Suprapubic skin (tissue), 4 donors: ENCODE results near the gene DYRK4. TPM values are rescaled to one million over a fixed set of nuclear protein-coding genes. Genes with fewer than 3 reads are reported as not detected.

ENCODE experiments used
- DNase-seq, 2 donors: peaks; one replicate each; pipeline ENCODE4 v3.0.0-alpha.2; 2019; ENCODE audit warnings: low spot score in 2 of 2
- H3K27ac ChIP-seq: fragments of 200-600 bp; sonication (generic); one replicate; pipeline ENCODE4 v1.5.1; 2019
- H3K27me3 ChIP-seq: fragments of 200-600 bp; sonication (generic); one replicate; pipeline ENCODE4 v1.5.1; 2019
- H3K36me3 ChIP-seq: fragments of 200-600 bp; sonication (generic); one replicate; pipeline ENCODE4 v1.5.1; 2019
- H3K4me1 ChIP-seq: fragments of 200-600 bp; sonication (generic); one replicate; pipeline ENCODE4 v1.5.1; 2019
- H3K4me3 ChIP-seq: fragments of 200-600 bp; sonication (generic); one replicate; pipeline ENCODE4 v1.5.1; 2019; ENCODE audit warnings: mild to moderate bottlenecking
- H3K9me3 ChIP-seq: fragments of 200-600 bp; sonication (generic); one replicate; pipeline ENCODE4 v1.5.1; 2019
- CTCF ChIP-seq, 2 donors: fragments of 200-600 bp in 1 of 2; fragments of 450-650 bp in 1 of 2; sonication (generic) in 1 of 2; IDR thresholded peaks; one replicate each; pipeline ENCODE4 v1.5.1; 2016 to 2019; ENCODE audit warnings: antibody characterized with exemption in 2 of 2, mild to moderate bottlenecking in 1 of 2, moderate library complexity in 1 of 2
- EP300 ChIP-seq: sonication (generic); formaldehyde crosslinking; IDR thresholded peaks from one replicate; pipeline ENCODE4 v1.6.1; 2017; ENCODE audit warnings: antibody characterized with exemption
- POLR2A ChIP-seq, 2 donors: fragments of 450-650 bp; IDR thresholded peaks; one replicate each; pipeline ENCODE4 v1.6.1; 2017; ENCODE audit warnings: antibody characterized with exemption in 2 of 2, mild to moderate bottlenecking in 2 of 2, moderate library complexity in 2 of 2
- POLR2AphosphoS5 ChIP-seq, 3 donors: sonication (generic); formaldehyde crosslinking; IDR thresholded peaks; one replicate each; pipeline ENCODE4 v1.6.1; 2017; ENCODE audit warnings: antibody characterized with exemption in 3 of 3
- WGBS: methylation state at CpG from one replicate; pipeline ENCODE4 v1.1.5; 2018; 5-methylcytosine and 5-hydroxymethylcytosine counted together
- total RNA-seq, 4 donors: library from RNA; depleted of rRNA; stranded (reverse); fragments of >200 nt; gene quantifications; one replicate each; pipeline ENCODE4 v1.1.0, GENCODE V29; 2016

DYRK4 gene
- total RNA-seq, 4 donors from 2014 or later, result 16.7 to 31.3 (median 20.1) TPM

GRCh38 chr12:4530982-4531586 is 30.9 kb upstream of the DYRK4 start:
- DNase-seq, result no peak
- Histone ChIP-seq H3K9me3 (no peaks in the 10 kb centered on the region), H3K36me3 (peaks cover 49% of the 10 kb centered on the region)

GRCh38 chr12:4535092-4535491 is 26.9 kb upstream of the DYRK4 start:
- peaks cover 39% of the 10 kb centered on the region for H3K36me3 ChIP-seq
- no peak for DNase-seq

More at GRCh38 chr12:4530982-4531586, 30.9 kb upstream of the DYRK4 start:
- H3K27me3 ChIP-seq, result no peaks in the 10 kb centered on the region
- WGBS, result 86% methylated on average over 6 of the region's 6 CpGs
- H3K4me3 ChIP-seq, result no peak overlapping the region
- no peak for TF ChIP-seq POLR2A (IDR thresholded peaks at IDR 0.05)
- no peak for TF ChIP-seq EP300
- TF ChIP-seq POLR2AphosphoS5 (IDR thresholded peaks at IDR 0.05), result no peak
- TF ChIP-seq CTCF (IDR thresholded peaks at IDR 0.05), result no peak
- no peaks in the 10 kb centered on the region for H3K4me1 ChIP-seq
- no peak overlapping the region for H3K27ac ChIP-seq

GRCh38 chr12:4535871-4536270 is 26.1 kb upstream of the DYRK4 start:
- H3K4me1 ChIP-seq, result peaks cover 22% of the 10 kb centered on the region
- H3K4me3 ChIP-seq, result no peak overlapping the region
- peaks cover 33% of the 10 kb centered on the region for H3K36me3 ChIP-seq
- 76% methylated on average over 2 of the region's 2 CpGs for WGBS
- no peak for DNase-seq
- H3K27me3 ChIP-seq, result no peaks in the 10 kb centered on the region
- no peaks in the 10 kb centered on the region for H3K9me3 ChIP-seq
- TF ChIP-seq EP300, result no peak
- TF ChIP-seq POLR2A (IDR thresholded peaks at IDR 0.05), result no peak
- no peak for TF ChIP-seq POLR2AphosphoS5 (IDR thresholded peaks at IDR 0.05)
- TF ChIP-seq CTCF (IDR thresholded peaks at IDR 0.05), result no peak
- no peak overlapping the region for H3K27ac ChIP-seq

More at GRCh38 chr12:4535092-4535491, 26.9 kb upstream of the DYRK4 start:
- H3K4me1 ChIP-seq, result peaks cover 22% of the 10 kb centered on the region
- no peak overlapping the region for H3K27ac ChIP-seq
- 91% methylated on average over 4 of the region's 4 CpGs for WGBS
- TF ChIP-seq CTCF (IDR thresholded peaks at IDR 0.05) (no peak), EP300 (no peak), POLR2AphosphoS5 (IDR thresholded peaks at IDR 0.05) (no peak), POLR2A (IDR thresholded peaks at IDR 0.05) (no peak)
- H3K27me3 ChIP-seq, result no peaks in the 10 kb centered on the region
- H3K9me3 ChIP-seq, result no peaks in the 10 kb centered on the region
- H3K4me3 ChIP-seq, result no peak overlapping the region

GRCh38 chr12:4538207-4539160 is 23.5 kb upstream of the DYRK4 start, which contains the start of gene RAD51AP1:
TSS of gene RAD51AP1 (plus strand) at chr12:4538890. CDS start at chr12:4538940, 50 bp downstream.
- under 1% methylated on average over 49 of the region's 49 CpGs for WGBS
- Histone ChIP-seq H3K4me3 (peak within 1 kb of the TSS; percentile 87), H3K4me1 (peaks cover 22% of the 10 kb centered on the region), H3K27me3 (no peaks in the 10 kb centered on the region), H3K36me3 (peaks cover 10% of the 10 kb centered on the region), H3K9me3 (no peaks in the 10 kb centered on the region), H3K27ac (peak within 1 kb of the TSS; percentile 92)
- peak; percentile 96 to 97 for DNase-seq
- no peak for TF ChIP-seq EP300

GRCh38 chr12:4539167-4539870 is 22.7 kb upstream of the DYRK4 start:
- H3K9me3 ChIP-seq, result no peaks in the 10 kb centered on the region
- TF ChIP-seq POLR2AphosphoS5 (IDR thresholded peaks at IDR 0.05), result no peak
- TF ChIP-seq EP300, result no peak
- TF ChIP-seq CTCF (IDR thresholded peaks at IDR 0.05), result no peak
- TF ChIP-seq POLR2A (IDR thresholded peaks at IDR 0.05), result no peak
- H3K4me1 ChIP-seq, result peaks cover 22% of the 10 kb centered on the region
- no peak overlapping the region for H3K27ac ChIP-seq
- peak overlapping the region; percentile 87 for H3K4me3 ChIP-seq
- peaks cover 3% of the 10 kb centered on the region for H3K36me3 ChIP-seq
- DNase-seq, result no peak
- H3K27me3 ChIP-seq, result no peaks in the 10 kb centered on the region
- WGBS, result 15% methylated on average over 16 of the region's 16 CpGs
